Mucosa of descending colon (tissue), 3 donors: ENCODE data around the gene FAM117A. TPM values are rescaled to one million over a fixed set of nuclear protein-coding genes. Genes with fewer than 3 reads are reported as not detected.

Source experiments
- ATAC-seq: fragments of 200-7000 bp; cut with Tn5 transposase; one replicate; pipeline ENCODE4 v1.9.1; 2020; ENCODE audit warnings: mild to moderate bottlenecking, moderate library complexity
- DNase-seq, 3 donors: peaks; one replicate each; pipeline ENCODE4 v3.0.0-alpha.2; 2020
- H3K36me3 ChIP-seq: fragments of 200-600 bp; one replicate; pipeline ENCODE4 v1.8.0; 2021; ENCODE audit warnings: low read depth, mild to moderate bottlenecking
- H3K4me1 ChIP-seq: fragments of 200-600 bp; one replicate; pipeline ENCODE4 v1.8.0; 2021; ENCODE audit warnings: low read depth, mild to moderate bottlenecking
- H3K4me3 ChIP-seq: fragments of 200-600 bp; one replicate; pipeline ENCODE4 v1.8.0; 2021; ENCODE audit warnings: mild to moderate bottlenecking
- H3K9me3 ChIP-seq: fragments of 200-600 bp; one replicate; pipeline ENCODE4 v1.8.0; 2021; ENCODE audit warnings: mild to moderate bottlenecking
- CTCF ChIP-seq: fragments of 200-600 bp; IDR thresholded peaks from one replicate; pipeline ENCODE4 v1.8.0; 2022; ENCODE audit warnings: antibody characterized with exemption, mild to moderate bottlenecking
- intact Hi-C, 2 donors: fragments of 100-400 bp; cut with DNase I in 1 of 2; cut with micrococcal nuclease in 1 of 2; formaldehyde crosslinking; loops; one replicate each; pipeline versions ENCODE4 v1.11.0 to v1.11.1; 2022; cut with DNase I, micrococcal nuclease
- total RNA-seq, 3 donors: library from RNA; stranded (reverse); fragmentation: NEBNext Ultra II Directional in 2 of 3; extraction: Animal tissue kit (Norgen Biotek cat#: 25700) in 2 of 3; gene quantifications; one replicate each; pipeline versions ENCODE4 v1.2.1 to v1.2.4, GENCODE V29; 2021 to 2023
- donor health status: DM: no; HTN: no; CAD: no; lungs with moderate emphysema.
- donor health status: DM: no; HTN: no; CAD: no.
- donor health status: DM: no; HTN: yes; CAD: no.

FAM117A gene
- total RNA-seq, 3 donors from 2014 or later, result 6.5 to 22.0 (median 8.8) TPM

- no peaks in the 10 kb centered on the region for H3K36me3 ChIP-seq
- no peaks in the 10 kb centered on the region for H3K9me3 ChIP-seq
- H3K4me3 ChIP-seq, result peak within 1 kb of the TSS; percentile 84
- intact Hi-C loops, result loop anchor here in 1 of 2 donors (10.0 kb wide), 2 partner anchors 67 to 147 kb away; no protein-coding TSS in a partner anchor
- TF ChIP-seq CTCF, result peak; percentile 85
- peak; percentile 99 to 100 (median 99) for DNase-seq
- peaks cover 19% of the 10 kb centered on the region for H3K4me1 ChIP-seq
- ATAC-seq, result peak; percentile 99
Observed at GRCh38 chr17:49707608-49708514, 56.1 kb downstream of the FAM117A start, which contains the start of gene SLC35B1. Gene SLC35B1, minus strand, starts transcription at chr17:49707964. Its CDS starts 131 bp downstream, at chr17:49707833.

- peaks cover 4% of the 10 kb centered on the region for H3K36me3 ChIP-seq
- DNase-seq, result no peak
Observed at GRCh38 chr17:49707246-49707607, 56.7 kb downstream of the FAM117A start.

GRCh38 chr17:49705254-49705653 lies 58.7 kb downstream of the FAM117A start:
- Histone ChIP-seq H3K9me3 (no peaks in the 10 kb centered on the region), H3K36me3 (peaks cover 14% of the 10 kb centered on the region), H3K4me3 (no peak overlapping the region), H3K4me1 (peaks cover 19% of the 10 kb centered on the region)
- no peak for ATAC-seq
- no peak for DNase-seq
- intact Hi-C loops, result loop anchor here in 1 of 2 donors (10.0 kb wide), 2 partner anchors 70 to 150 kb away; no protein-coding TSS in a partner anchor
- no peak for TF ChIP-seq CTCF

More at GRCh38 chr17:49707246-49707607, 56.7 kb downstream of the FAM117A start:
- H3K9me3 ChIP-seq, result no peaks in the 10 kb centered on the region
- TF ChIP-seq CTCF, result no peak
- H3K4me3 ChIP-seq, result peak overlapping the region; percentile 84
- no peak for ATAC-seq
- peaks cover 19% of the 10 kb centered on the region for H3K4me1 ChIP-seq
- intact Hi-C loops, result loop anchor here in 1 of 2 donors (10.0 kb wide), 2 partner anchors 68 to 148 kb away; no protein-coding TSS in a partner anchor

GRCh38 chr17:49703557-49704277 lies 60.2 kb downstream of the FAM117A start:
- no peak for TF ChIP-seq CTCF
- DNase-seq (peak in 1 of 3 donors; percentile 18), ATAC-seq (peak; percentile 6)
- Histone ChIP-seq H3K4me1 (peaks cover 19% of the 10 kb centered on the region), H3K9me3 (no peaks in the 10 kb centered on the region), H3K36me3 (peaks cover 14% of the 10 kb centered on the region), H3K4me3 (no peak overlapping the region)
- intact Hi-C loops, result loop anchor here in 1 of 2 donors (10.0 kb wide), 2 partner anchors 71 to 151 kb away; no protein-coding TSS in a partner anchor

- DNase-seq (no peak), ATAC-seq (no peak)
- intact Hi-C loops, result loop anchor here in 1 of 2 donors (10.0 kb wide), 2 partner anchors 74 to 154 kb away; no protein-coding TSS in a partner anchor
- H3K4me3 ChIP-seq, result no peak overlapping the region
- peaks cover 14% of the 10 kb centered on the region for H3K36me3 ChIP-seq
- TF ChIP-seq CTCF, result no peak
- H3K9me3 ChIP-seq, result no peaks in the 10 kb centered on the region
- peaks cover 4% of the 10 kb centered on the region for H3K4me1 ChIP-seq
Observed at GRCh38 chr17:49700960-49701359, 63.0 kb downstream of the FAM117A start.
